Measurements from ENCODE around the gene MAL.

The MAL gene

GRCh38 chr2:95015261-95015912, 10.1 kb upstream of the MAL start:
- TF ChIP-seq TAF1 (IDR thresholded peaks at IDR 0.05; ENCODE audit: borderline replicate concordance, insufficient read depth, low read length) (no peak), REST (IDR thresholded peaks at IDR 0.05; ENCODE audit: insufficient read depth in 1 of 2, low read depth in 2 of 2, low read length in 2 of 2) (no peak), POLR2AphosphoS5 (IDR thresholded peaks at IDR 0.05; ENCODE audit: low read depth, low read length) (no peak), FOXP2 (optimal IDR thresholded peaks at IDR 0.05; ENCODE audit: borderline replicate concordance, extremely low read depth, extremely low read length, insufficient read depth) (no peak), SIN3A (IDR thresholded peaks at IDR 0.05; ENCODE audit: borderline replicate concordance, insufficient read depth, low read length) (no peak)

- TF ChIP-seq TAF1 (IDR thresholded peaks at IDR 0.05; ENCODE audit: borderline replicate concordance, insufficient read depth, low read length) (no peak), FOXP2 (optimal IDR thresholded peaks at IDR 0.05; ENCODE audit: borderline replicate concordance, extremely low read depth, extremely low read length, insufficient read depth) (no peak), REST (IDR thresholded peaks at IDR 0.05; ENCODE audit: insufficient read depth in 1 of 2, low read depth in 2 of 2, low read length in 2 of 2) (no peak), SIN3A (IDR thresholded peaks at IDR 0.05; ENCODE audit: borderline replicate concordance, insufficient read depth, low read length) (no peak), POLR2AphosphoS5 (IDR thresholded peaks at IDR 0.05; ENCODE audit: low read depth, low read length) (no peak)
These were observed 8.9 kb upstream of the MAL start for GRCh38 chr2:95016616-95017015.

- TF ChIP-seq POLR2AphosphoS5 (IDR thresholded peaks at IDR 0.05; ENCODE audit: low read depth, low read length) (no peak), SIN3A (IDR thresholded peaks at IDR 0.05; ENCODE audit: borderline replicate concordance, insufficient read depth, low read length) (no peak), REST (IDR thresholded peaks at IDR 0.05; ENCODE audit: insufficient read depth in 1 of 2, low read depth in 2 of 2, low read length in 2 of 2) (no peak), FOXP2 (optimal IDR thresholded peaks at IDR 0.05; ENCODE audit: borderline replicate concordance, extremely low read depth, extremely low read length, insufficient read depth) (no peak), TAF1 (IDR thresholded peaks at IDR 0.05; ENCODE audit: borderline replicate concordance, insufficient read depth, low read length) (no peak)
These were observed 8.4 kb upstream of the MAL start for GRCh38 chr2:95017071-95017501.

- TF ChIP-seq FOXP2 (optimal IDR thresholded peaks at IDR 0.05; ENCODE audit: borderline replicate concordance, extremely low read depth, extremely low read length, insufficient read depth) (no peak), POLR2AphosphoS5 (IDR thresholded peaks at IDR 0.05; ENCODE audit: low read depth, low read length) (no peak), SIN3A (IDR thresholded peaks at IDR 0.05; ENCODE audit: borderline replicate concordance, insufficient read depth, low read length) (no peak), REST (IDR thresholded peaks at IDR 0.05; ENCODE audit: insufficient read depth in 1 of 2, low read depth in 2 of 2, low read length in 2 of 2) (no peak), TAF1 (IDR thresholded peaks at IDR 0.05; ENCODE audit: borderline replicate concordance, insufficient read depth, low read length) (no peak)
These were observed 7.7 kb upstream of the MAL start for GRCh38 chr2:95017836-95018235.
